A549 (cell line): ENCODE results near the gene NCF2.

Source experiments
- CHD2 ChIP-seq: fragments of 150-350 bp; IDR thresholded peaks from 2 replicates; pipeline ENCODE4 v1.6.1; 2014; ENCODE audit warnings: low read length; ENCODE audit not compliant: partially characterized antibody
- CHD4 ChIP-seq: fragments of 200-600 bp; sonication (generic); IDR thresholded peaks from 2 replicates; pipeline ENCODE4 v1.6.1; 2016; ENCODE audit warnings: antibody characterized with exemption, mild to moderate bottlenecking, borderline replicate concordance
- CTCF ChIP-seq: fragments of >200 bp; sonication (Bioruptor Twin); formaldehyde crosslinking; IDR thresholded peaks from 3 replicates; pipeline ENCODE4 v1.5.1; 2016
- ESRRA ChIP-seq: fragments of 150-350 bp; IDR thresholded peaks from 2 replicates; pipeline ENCODE4 v1.6.1; 2014; ENCODE audit warnings: mild to moderate bottlenecking, low read length, borderline replicate concordance
- HDAC2 ChIP-seq: fragments of 200-600 bp; sonication (generic); IDR thresholded peaks from 2 replicates; pipeline ENCODE4 v1.6.1; 2016
- HOXA7 ChIP-seq: fragments of 250-450 bp; sonication (Bioruptor Pico); IDR thresholded peaks from 2 replicates; pipeline ENCODE4 v1.5.0; 2020; ENCODE audit warnings: mild to moderate bottlenecking, moderate library complexity
- KDM1A ChIP-seq: fragments of 200-600 bp; sonication (generic); IDR thresholded peaks from 2 replicates; pipeline ENCODE4 v1.6.1; 2016; ENCODE audit warnings: low read depth, mild to moderate bottlenecking
- PBX3 ChIP-seq: IDR thresholded peaks from 2 replicates; pipeline ENCODE4 v1.6.1; 2012
- POLR2A ChIP-seq: IDR thresholded peaks from 2 replicates; pipeline ENCODE4 v1.6.1; 2012; ENCODE audit warnings: mild to moderate bottlenecking, low read length
- USF2 ChIP-seq: fragments of 450-650 bp; IDR thresholded peaks from 2 replicates; pipeline ENCODE4 v1.6.1; 2014; ENCODE audit warnings: antibody characterized with exemption
- ZNF302 ChIP-seq: fragments of 250-450 bp; sonication (Bioruptor Pico); IDR thresholded peaks from 2 replicates; pipeline ENCODE4 v1.9.0; 2021; ENCODE audit warnings: inconsistent platforms, mild to moderate bottlenecking, moderate library complexity
- TF ChIP-seq, protein P1 (sequence below): IDR thresholded peaks from 2 replicates; pipeline ENCODE4 v1.6.1; 2012

DNA sequence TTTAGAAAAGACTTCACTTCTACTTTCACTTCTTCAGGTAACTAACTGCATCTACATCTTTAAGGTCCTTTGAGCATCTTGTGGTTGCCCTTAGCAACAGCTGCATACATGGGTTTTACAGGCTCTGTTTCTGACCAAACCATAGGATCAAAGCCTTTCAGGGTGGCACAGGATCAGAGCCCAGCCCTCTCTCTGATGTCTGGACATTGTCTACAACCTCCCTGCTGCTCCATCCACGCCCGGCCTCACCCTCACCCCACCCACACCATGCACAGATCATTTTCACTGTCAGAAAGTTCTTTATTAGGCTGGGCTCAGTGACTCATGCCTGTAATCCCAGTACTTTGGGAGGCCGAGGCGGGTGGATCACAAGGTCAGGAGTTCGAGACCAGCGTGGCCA, 5.2 kb downstream of the NCF2 start:
- TF ChIP-seq CTCF = no peak
- TF ChIP-seq HDAC2 = no peak
- TF ChIP-seq, protein P1, sequence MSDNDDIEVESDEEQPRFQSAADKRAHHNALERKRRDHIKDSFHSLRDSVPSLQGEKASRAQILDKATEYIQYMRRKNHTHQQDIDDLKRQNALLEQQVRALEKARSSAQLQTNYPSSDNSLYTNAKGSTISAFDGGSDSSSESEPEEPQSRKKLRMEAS = no peak
- TF ChIP-seq ZNF302 (CRISPR knock-in tag) = no peak
- no peak for TF ChIP-seq PBX3
- TF ChIP-seq CHD2 = no peak
- TF ChIP-seq KDM1A = no peak
- no peak for TF ChIP-seq CHD4
- TF ChIP-seq HOXA7 (CRISPR knock-in tag) = no peak
- TF ChIP-seq USF2 = no peak
- no peak for TF ChIP-seq ESRRA
- TF ChIP-seq POLR2A = no peak
